Activated CD4-positive, alpha-beta T cell treated with anti-CD3 and anti-CD28 coated beads, Interleukin-2, amount 50 U/mL, for 16 hours (primary cell): ENCODE results near the gene TRUB1.
A peak's percentile ranks its signal among the peaks of the same experiment; 100 is the strongest.
"Not testable (repeated sequence)": the region's sequence is repeated elsewhere in the genome, so short reads cannot be mapped to it uniquely, and the experiment has no call there.

Experiments
- DNase-seq: peaks from one replicate; pipeline ENCODE4 v3.0.0-alpha.2; 2020

TRUB1 gene

GRCh38 chr10:114937962-114938855 lies at the start of gene TRUB1:
Gene TRUB1, plus strand, starts transcription at chr10:114938195. Its CDS starts 59 bp downstream, at chr10:114938254.
- DNase-seq, result peak; percentile 94

- DNase-seq, result no peak
Observed at GRCh38 chr10:114893251-114893650, 44.7 kb upstream of the TRUB1 start.

GRCh38 chr10:114894911-114895310 lies 43.1 kb upstream of the TRUB1 start:
- DNase-seq, result no peak

GRCh38 chr10:114897011-114897410 lies 41.0 kb upstream of the TRUB1 start:
- DNase-seq, result not testable (repeated sequence)

- no peak for DNase-seq
Observed at GRCh38 chr10:114897593-114897992, 40.4 kb upstream of the TRUB1 start.

GRCh38 chr10:114899982-114900381 lies 38.0 kb upstream of the TRUB1 start:
- DNase-seq, result no peak

GRCh38 chr10:114900658-114901057 lies 37.3 kb upstream of the TRUB1 start:
- no peak for DNase-seq

- DNase-seq, result no peak
Observed at GRCh38 chr10:114902151-114902550, 35.8 kb upstream of the TRUB1 start.

- no peak for DNase-seq
Observed at GRCh38 chr10:114905450-114905849, 32.5 kb upstream of the TRUB1 start.

GRCh38 chr10:114906981-114907380 lies 31.0 kb upstream of the TRUB1 start:
- DNase-seq, result no peak

GRCh38 chr10:114908896-114909295 lies 29.1 kb upstream of the TRUB1 start:
- DNase-seq, result no peak

GRCh38 chr10:114911052-114911711 lies 26.8 kb upstream of the TRUB1 start:
- DNase-seq, result peak; percentile 76

- DNase-seq, result peak; percentile 35
Observed at GRCh38 chr10:114911801-114912469, 26.1 kb upstream of the TRUB1 start.

- DNase-seq, result no peak
Observed at GRCh38 chr10:114912470-114912859, 25.5 kb upstream of the TRUB1 start.

- DNase-seq, result peak; percentile 59
Observed at GRCh38 chr10:114914560-114914959, 23.4 kb upstream of the TRUB1 start.

GRCh38 chr10:114915294-114915693 lies 22.7 kb upstream of the TRUB1 start:
- DNase-seq, result no peak

- DNase-seq, result no peak
Observed at GRCh38 chr10:114916653-114917052, 21.3 kb upstream of the TRUB1 start.

- no peak for DNase-seq
Observed at GRCh38 chr10:114917459-114917858, 20.5 kb upstream of the TRUB1 start.

GRCh38 chr10:114917927-114918672 lies 19.9 kb upstream of the TRUB1 start:
- no peak for DNase-seq

GRCh38 chr10:114920459-114920858 lies 17.5 kb upstream of the TRUB1 start:
- no peak for DNase-seq

- no peak for DNase-seq
Observed at GRCh38 chr10:114922003-114922402, 16.0 kb upstream of the TRUB1 start.

GRCh38 chr10:114923551-114923950 lies 14.4 kb upstream of the TRUB1 start:
- DNase-seq, result no peak
